H7 (cell line): ENCODE results near the gene ECPAS. TPM values are rescaled to one million over a fixed set of nuclear protein-coding genes. Genes with fewer than 3 reads are reported as not detected.
"Not testable (repeated sequence)": the region's sequence is repeated elsewhere in the genome, so short reads cannot be mapped to it uniquely, and the experiment has no call there.

Source experiments
- DNase-seq: peaks from one replicate; pipeline ENCODE4 v3.0.0; 2012
- H3K27me3 ChIP-seq: 2 replicates; pipeline ENCODE4 v1.6.0; 2011; ENCODE audit warnings: mild to moderate bottlenecking, low read length; ENCODE audit not compliant: control insufficient read depth, insufficient read depth
- H3K36me3 ChIP-seq: replicated peaks from 2 replicates; pipeline ENCODE4 v1.5.1; 2011; ENCODE audit warnings: low read length; ENCODE audit not compliant: control insufficient read depth, insufficient read depth
- H3K4me3 ChIP-seq: 2 replicates; pipeline ENCODE4 v1.5.1; 2011; ENCODE audit warnings: low read depth, mild to moderate bottlenecking, control low read depth, low read length, moderate library complexity; ENCODE audit not compliant: insufficient read depth
- total RNA-seq: library from RNA; depleted of rRNA; stranded (reverse); fragments of >200 nt; shearing (Covaris generic); gene quantifications from 2 replicates; pipeline ENCODE4 v1.2.3, GENCODE V29; 2014

ECPAS gene
- total RNA-seq, 1 experiment from 2014 or later: 92.6 TPM

DNA sequence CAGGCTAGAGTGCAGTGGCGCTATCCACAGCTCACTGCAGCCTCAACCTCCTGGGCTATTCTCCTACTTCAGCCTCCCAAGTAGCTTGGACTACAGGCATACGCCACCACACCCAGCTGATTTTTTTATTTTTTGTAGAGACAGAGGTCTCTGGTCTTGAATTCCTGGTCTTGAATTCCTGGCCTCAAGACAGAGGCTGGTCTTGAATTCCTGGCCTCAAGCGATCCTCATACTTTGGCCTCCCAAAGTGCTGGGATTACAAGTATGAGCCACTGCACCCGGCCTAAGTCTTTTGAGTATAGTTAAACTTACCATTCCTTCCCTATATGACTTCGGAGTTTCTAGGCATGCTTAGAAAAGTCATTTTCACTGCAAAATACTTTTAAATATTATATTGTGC lies 29.4 kb downstream of the ECPAS start:
- no peaks in the 10 kb centered on the region for H3K27me3 ChIP-seq
- no peak for DNase-seq
- H3K4me3 ChIP-seq: no peak overlapping the region
- no peaks in the 10 kb centered on the region for H3K36me3 ChIP-seq

DNA sequence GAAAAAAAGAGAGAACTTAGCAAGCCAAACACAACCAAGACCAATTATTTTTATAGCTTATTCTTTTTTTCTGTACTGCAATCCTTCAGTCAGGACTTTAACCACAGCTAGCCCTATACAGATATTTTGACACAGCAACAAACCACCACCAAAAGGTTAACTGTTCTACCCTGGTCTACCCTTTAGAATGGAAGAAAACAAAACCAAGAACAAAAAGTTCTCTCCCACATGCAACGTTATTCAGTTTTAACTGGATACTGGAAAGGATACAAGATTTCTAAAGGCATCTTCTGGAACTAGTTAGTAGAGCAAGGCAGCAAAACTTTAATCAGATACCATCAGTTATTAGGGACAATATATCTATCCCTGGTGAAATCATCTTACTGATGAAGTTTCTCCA lies 32.6 kb downstream of the ECPAS start:
- Histone ChIP-seq H3K4me3 (no peak overlapping the region), H3K27me3 (no peaks in the 10 kb centered on the region), H3K36me3 (no peaks in the 10 kb centered on the region; the same call in none of the 2 replicates)
- no peak for DNase-seq

DNA sequence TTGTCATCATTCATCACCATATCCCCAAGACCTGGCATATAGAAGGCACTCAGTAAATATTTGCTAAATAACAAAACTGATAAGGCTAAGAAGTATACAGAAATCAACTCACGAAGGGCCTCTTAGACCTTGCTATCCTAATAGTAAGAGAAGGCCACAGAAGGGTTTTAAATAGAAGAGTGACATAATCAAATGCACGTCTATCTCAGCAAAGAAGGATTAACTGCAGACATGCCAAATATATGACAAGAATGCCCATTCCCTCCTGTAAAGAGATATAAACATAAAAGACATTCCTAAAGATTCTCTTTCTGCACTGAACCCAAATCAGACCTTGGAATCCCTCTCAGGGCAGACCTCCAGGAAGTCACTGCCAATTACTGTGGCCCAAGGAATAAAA lies 34.1 kb downstream of the ECPAS start:
- no peaks in the 10 kb centered on the region; the same call in none of the 2 replicates for H3K36me3 ChIP-seq
- DNase-seq: no peak
- no peaks in the 10 kb centered on the region for H3K27me3 ChIP-seq
- H3K4me3 ChIP-seq: no peak overlapping the region

DNA sequence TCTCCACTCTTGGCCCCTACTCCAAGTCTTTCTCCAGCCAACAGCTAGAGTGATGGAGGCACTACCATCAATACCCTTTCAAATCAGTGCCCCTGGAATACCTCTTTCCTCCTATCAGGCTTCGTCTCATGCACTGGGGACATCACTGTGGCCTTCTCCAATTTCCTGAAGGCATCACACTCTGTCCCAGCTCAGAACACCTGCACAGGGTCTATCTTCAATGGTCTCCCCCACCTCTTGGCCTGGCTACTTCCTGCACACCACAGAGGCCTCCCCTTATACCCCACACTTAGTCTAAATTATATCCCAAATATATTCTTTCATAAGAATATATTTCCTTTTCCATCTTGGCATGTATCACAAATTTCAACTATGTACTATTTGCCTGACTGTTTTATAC lies 34.5 kb downstream of the ECPAS start:
- DNase-seq: no peak
- H3K27me3 ChIP-seq: no peaks in the 10 kb centered on the region
- H3K36me3 ChIP-seq: no peaks in the 10 kb centered on the region; the same call in none of the 2 replicates
- H3K4me3 ChIP-seq: no peak overlapping the region

DNA sequence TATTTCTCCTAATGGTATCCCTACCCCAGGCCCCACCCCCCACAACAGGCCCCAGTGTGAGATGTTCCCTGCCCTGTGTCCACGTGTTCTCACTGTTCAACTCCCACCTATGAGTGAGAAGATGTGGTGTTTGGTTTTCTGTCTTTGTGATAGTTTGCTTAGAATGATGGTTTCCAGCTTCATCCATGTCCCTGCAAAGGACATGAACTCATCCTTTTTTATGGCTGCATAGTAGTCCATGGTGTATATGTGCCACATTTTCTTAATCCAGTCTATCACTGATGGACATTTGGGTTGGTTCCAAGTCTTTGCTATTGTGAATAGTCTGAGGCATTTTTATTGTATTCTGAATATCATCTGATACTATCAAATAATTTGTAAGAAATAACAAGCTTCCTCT lies 38.4 kb downstream of the ECPAS start:
- DNase-seq, H3K36me3 ChIP-seq, H3K4me3 ChIP-seq, H3K27me3 ChIP-seq: not testable (repeated sequence)

DNA sequence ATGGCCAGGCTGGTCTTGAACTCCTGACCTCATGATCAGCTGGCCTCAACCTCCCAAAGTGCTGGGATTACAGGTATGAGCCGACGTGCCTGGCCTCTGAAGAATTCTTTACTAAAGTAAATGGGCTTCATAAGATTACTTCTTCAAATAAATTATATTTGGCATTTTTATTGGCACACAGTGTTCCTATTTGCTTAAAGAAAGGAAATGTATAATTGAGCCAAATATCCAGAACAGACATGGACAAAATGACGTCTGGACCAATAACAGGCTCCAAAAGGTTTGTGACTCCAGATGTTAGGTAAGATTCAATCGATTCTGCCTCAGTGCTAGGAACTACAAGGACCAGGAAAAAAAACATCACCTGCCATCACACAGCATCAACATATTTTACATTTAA lies 40.7 kb downstream of the ECPAS start:
- no peak for DNase-seq
- H3K27me3 ChIP-seq: no peaks in the 10 kb centered on the region
- no peak overlapping the region for H3K4me3 ChIP-seq
- peaks cover 10% of the 10 kb centered on the region for H3K36me3 ChIP-seq

DNA sequence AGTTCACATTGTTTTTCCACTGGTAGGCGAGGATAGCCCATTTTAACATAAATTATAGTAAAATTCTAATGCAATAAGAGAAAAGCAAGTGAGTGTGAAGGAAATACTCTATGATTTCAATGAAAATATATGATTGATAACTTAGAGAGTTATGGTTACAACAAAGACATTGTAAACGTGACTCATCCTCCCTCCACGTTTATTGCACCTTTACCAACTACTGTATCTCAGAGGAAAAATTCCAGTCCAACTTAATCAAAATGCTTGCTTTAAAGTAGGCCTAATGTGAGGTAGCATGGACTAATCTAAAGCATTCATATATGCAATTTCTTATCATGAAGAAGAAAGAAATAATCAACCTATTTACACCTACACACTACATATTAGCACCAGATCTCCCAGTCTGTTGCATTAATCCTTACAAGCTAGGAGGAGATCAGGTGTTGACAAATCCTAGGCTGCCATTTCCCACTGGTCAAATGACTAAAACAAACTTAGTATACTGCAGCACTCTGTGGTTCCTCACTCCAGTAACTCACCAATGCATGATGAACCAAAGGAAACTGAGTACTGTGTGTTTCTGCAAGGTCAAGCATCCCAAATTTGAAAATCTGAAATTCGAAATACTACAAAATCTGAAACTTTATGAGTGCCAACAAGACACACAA lies 41.7 kb downstream of the ECPAS start:
- Histone ChIP-seq H3K27me3 (no peaks in the 10 kb centered on the region), H3K4me3 (no peak overlapping the region), H3K36me3 (peaks cover 12% of the 10 kb centered on the region)
- no peak for DNase-seq

DNA sequence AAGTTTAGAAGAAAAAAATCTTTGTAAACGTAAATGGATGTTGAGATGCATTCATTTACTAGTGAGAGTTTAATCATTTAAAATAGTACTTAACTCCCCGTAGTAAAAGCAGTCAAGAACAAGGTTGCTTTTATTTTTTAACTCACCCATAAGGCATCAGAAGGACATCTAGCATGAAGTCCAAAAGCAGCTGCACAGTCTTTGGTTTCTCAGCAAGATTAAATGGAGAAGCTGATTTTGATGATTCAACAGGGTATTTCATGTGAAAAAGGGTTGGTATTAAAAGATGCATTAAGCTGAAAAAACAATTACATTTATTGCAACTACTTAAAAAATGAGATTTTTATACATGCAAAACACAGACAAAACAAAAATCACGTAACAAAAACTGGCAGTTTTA lies 44.0 kb downstream of the ECPAS start:
- H3K27me3 ChIP-seq: no peaks in the 10 kb centered on the region
- H3K4me3 ChIP-seq: no peak overlapping the region
- no peak for DNase-seq
- H3K36me3 ChIP-seq: peaks cover 12% of the 10 kb centered on the region

DNA sequence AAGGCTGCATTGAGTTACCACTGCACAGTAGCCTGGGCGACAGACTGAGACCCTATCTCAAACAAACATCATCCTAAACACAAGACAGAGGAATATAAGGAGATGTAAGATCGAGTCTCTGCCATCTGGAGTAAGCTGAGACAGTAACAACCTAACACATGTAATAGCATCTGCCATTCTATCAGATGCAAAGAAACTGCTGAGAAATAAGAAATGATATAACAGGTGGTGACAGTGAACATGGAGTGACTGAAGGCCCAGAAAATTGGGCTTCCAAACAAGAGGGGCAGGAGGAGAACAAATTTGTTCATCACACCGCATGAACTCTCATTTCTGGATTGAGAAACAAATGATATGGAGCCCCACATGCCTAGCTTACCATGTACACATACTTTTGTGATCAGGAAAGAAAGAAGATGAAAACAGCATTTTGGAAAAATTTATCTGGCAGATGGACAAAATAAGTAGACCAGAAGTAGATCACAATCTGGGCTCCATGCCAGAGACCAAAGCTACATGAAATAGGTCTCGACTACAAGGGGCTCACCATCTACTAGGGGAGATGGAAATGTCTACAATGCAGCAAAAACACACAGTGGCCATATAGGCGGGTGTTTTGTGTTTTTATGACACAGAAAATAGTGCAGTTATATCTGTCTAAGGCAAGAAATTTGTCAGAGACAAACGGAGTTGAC lies 45.5 kb downstream of the ECPAS start:
- Histone ChIP-seq H3K4me3 (no peak overlapping the region), H3K36me3 (peaks cover 12% of the 10 kb centered on the region), H3K27me3 (no peaks in the 10 kb centered on the region)
- DNase-seq: no peak

DNA sequence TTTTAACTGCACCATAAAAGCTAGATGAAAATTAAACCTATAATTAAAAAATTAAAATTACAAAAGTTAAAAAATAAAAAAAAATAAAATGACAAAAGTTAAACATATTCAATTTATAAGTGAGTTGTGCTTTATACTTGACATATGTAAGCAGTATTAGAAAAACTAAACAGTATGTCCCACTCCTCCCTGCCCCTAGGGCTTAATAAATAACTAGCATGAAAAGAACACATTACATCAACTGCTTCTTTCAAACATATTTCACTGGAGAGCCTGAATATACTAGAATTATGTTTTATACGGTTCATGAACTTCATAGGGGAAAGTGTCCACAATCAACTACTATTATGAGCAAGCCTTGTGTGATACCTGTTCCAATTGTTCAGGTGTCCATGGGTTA lies 47.6 kb downstream of the ECPAS start:
- Histone ChIP-seq H3K36me3 (peaks cover 10% of the 10 kb centered on the region), H3K4me3 (no peak overlapping the region), H3K27me3 (no peaks in the 10 kb centered on the region)
- DNase-seq: no peak

DNA sequence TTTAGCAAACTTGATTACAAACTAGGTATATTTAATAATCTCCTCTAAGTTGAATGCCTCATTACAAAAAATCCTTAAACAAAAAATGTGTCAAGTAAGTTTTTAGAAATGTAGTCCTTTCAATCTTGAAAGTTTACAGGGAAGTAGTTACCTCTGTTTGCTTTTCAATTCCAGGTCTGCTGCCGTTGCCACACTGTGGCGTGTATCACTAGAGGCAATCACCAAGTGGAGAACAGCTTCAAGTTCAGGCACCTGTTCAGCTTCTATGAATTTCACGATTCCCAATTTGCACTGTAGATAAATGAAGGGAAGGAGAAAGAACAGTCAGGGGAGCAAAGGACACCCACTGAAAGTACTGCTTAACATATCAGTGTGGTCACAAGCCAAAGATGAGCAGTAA lies 51.1 kb downstream of the ECPAS start:
- H3K36me3 ChIP-seq: peaks cover 5% of the 10 kb centered on the region
- H3K4me3 ChIP-seq: no peak overlapping the region
- DNase-seq: no peak
- H3K27me3 ChIP-seq: no peaks in the 10 kb centered on the region

DNA sequence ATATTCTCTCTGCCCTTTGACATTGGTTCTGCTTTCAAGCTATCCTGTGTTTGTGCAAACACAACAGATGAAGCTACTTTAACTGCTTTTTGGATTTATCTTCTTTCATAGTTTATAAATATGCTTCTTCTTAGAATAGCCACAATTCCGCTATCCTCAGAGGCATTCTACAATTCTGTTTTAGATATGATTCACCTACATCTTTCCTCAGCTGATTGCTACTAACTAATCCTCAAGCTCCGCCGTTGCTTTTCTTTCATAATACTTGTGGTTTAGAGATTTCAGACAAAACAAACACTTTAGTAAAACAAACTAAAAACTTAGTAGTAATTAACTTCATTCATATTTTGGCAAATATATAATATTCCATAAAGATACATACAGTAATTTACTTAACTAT lies 52.5 kb downstream of the ECPAS start:
- Histone ChIP-seq H3K27me3 (no peaks in the 10 kb centered on the region), H3K36me3 (peaks cover 5% of the 10 kb centered on the region), H3K4me3 (no peak overlapping the region)
- no peak for DNase-seq

DNA sequence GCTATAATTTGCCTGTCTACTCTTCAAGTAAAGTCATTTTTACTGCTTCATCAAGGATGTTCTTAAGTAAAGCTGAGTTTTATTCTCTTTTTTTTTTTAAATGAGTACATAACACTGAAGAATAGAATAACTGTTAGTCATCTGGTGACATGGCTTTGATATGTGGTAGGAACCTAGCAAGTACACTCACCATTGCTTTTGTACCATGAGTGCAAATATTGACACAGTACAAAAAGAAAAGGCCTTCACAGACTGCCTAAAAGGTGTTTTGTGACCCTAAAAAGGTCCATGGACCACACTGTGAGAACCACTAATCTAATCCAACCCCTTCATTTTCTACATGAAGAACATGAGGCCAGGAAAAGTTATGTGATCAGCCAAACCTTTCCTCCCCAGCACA lies 55.0 kb downstream of the ECPAS start:
- DNase-seq: no peak
- Histone ChIP-seq H3K36me3 (peaks cover 7% of the 10 kb centered on the region), H3K27me3 (no peaks in the 10 kb centered on the region), H3K4me3 (no peak overlapping the region)

DNA sequence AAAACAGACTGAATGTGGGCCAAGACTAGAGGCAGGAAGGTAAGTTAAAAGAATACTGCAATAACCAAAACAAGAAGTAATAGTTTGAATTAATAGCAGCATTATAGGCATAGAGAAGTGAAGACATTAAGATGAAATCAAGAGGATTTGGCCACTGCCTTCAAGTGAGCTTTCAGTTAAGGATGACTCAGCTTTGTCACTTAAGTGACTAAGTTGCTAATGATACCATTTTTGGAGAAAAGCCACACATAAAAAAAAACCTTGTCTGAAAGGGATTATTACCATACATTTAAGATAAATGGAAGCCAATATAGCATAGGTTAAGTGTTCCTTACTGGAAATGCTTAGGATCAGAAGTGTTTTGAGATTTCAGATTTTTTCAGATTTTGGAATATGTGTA lies 57.0 kb downstream of the ECPAS start:
- Histone ChIP-seq H3K4me3 (no peak overlapping the region), H3K36me3 (peaks cover 7% of the 10 kb centered on the region), H3K27me3 (no peaks in the 10 kb centered on the region)
- no peak for DNase-seq

DNA sequence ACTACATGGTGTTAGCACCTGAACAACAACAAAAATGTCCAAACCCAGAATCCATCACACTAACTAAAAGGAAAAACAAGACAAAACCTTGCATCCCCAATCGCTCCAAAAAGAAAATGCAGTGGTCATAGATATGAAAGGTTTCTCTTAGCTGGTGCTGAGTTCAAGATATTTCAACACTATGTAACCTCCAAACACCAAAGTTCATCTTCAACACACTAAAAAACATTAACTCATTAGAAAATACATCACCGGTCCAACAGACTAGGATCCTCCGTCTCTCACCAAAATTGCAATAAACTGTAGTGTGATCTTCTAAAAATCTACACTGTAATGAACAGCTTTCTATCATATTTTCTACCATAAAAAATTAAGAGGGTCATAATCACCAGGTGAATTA lies 60.8 kb downstream of the ECPAS start:
- DNase-seq: no peak
- H3K4me3 ChIP-seq: no peak overlapping the region
- no peaks in the 10 kb centered on the region for H3K27me3 ChIP-seq
- H3K36me3 ChIP-seq: peaks cover 10% of the 10 kb centered on the region
